ENCODE measurements around the gene PIP4K2A.
"Not testable (repeated sequence)": the region's sequence is repeated elsewhere in the genome, so short reads cannot be mapped to it uniquely, and the experiment has no call there.

DNA sequence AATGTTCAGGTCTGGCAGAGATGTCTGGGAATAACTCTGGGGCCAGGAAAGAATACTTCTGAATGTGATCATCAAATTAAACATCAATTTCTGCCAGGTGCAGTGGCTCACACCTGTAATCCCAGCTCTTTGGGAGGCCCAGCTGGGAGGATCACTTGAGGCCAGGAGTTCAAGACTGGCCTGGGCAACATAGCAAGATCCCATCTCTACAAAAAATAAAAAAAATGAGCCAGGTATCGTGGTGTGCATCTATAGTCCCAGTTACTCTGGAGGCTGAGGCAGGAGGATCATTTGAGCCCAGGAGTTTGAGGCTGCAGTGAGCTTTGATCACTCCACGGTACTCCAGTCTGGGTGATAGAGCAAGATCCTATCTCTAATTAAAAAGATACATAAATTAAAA lies 214.4 kb downstream of the PIP4K2A start:
- not testable (repeated sequence) for TF ChIP-seq YY1 (IDR thresholded peaks at IDR 0.05; ENCODE audit: insufficient read depth, insufficient read length); ZNF274 (IDR thresholded peaks at IDR 0.05; ENCODE audit: low read depth, low read length); SUZ12 (IDR thresholded peaks at IDR 0.05; ENCODE audit: extremely low read depth, insufficient read depth, insufficient read length)
